Mesothelial cell of epicardium (in vitro differentiated cells): ENCODE data around the gene RAB3B. TPM values are rescaled to one million over a fixed set of nuclear protein-coding genes. Genes with fewer than 3 reads are reported as not detected.

Source experiments
- DNase-seq, 2 experiments: peaks; one replicate each; pipeline ENCODE4 v3.0.0; 2021; ENCODE audit warnings: low spot score in 2 of 2; ENCODE audit not compliant: unreplicated experiment in 2 of 2
- H3K27ac Mint-ChIP-seq: 2 replicates; pipeline ENCODE4 v1.8.0; 2021; ENCODE audit warnings: mixed read lengths
- H3K27me3 Mint-ChIP-seq: 2 replicates; pipeline ENCODE4 v1.8.0; 2021; ENCODE audit warnings: low read depth, mixed read lengths
- H3K36me3 Mint-ChIP-seq: 2 replicates; pipeline ENCODE4 v1.8.0; 2021; ENCODE audit warnings: mixed read lengths
- H3K4me1 Mint-ChIP-seq: 2 replicates; pipeline ENCODE4 v1.8.0; 2021; ENCODE audit warnings: mixed read lengths
- H3K4me3 Mint-ChIP-seq: 2 replicates; pipeline ENCODE4 v1.8.0; 2021; ENCODE audit warnings: mild to moderate bottlenecking, moderate library complexity, mixed read lengths
- H3K9me3 Mint-ChIP-seq: 2 replicates; pipeline ENCODE4 v1.8.0; 2021; ENCODE audit warnings: mixed read lengths
- CTCF ChIP-seq: fragments of 200-600 bp; sonication (generic); IDR thresholded peaks from one replicate; pipeline ENCODE4 v1.5.0; 2021; ENCODE audit warnings: antibody characterized with exemption; ENCODE audit not compliant: unreplicated experiment
- total RNA-seq: library from RNA; stranded (reverse); gene quantifications from 3 replicates; pipeline ENCODE4 v1.2.1, GENCODE V29; 2021

RAB3B gene
- total RNA-seq, 1 donor from 2014 or later = 3.8 TPM

GRCh38 chr1:51962486-51963356 lies 27.8 kb downstream of the RAB3B start:
- no peaks in the 10 kb centered on the region for H3K27me3 Mint-ChIP-seq
- H3K36me3 Mint-ChIP-seq = no peaks in the 10 kb centered on the region
- no peak overlapping the region for H3K27ac Mint-ChIP-seq
- TF ChIP-seq CTCF = no peak
- no peak overlapping the region for H3K4me3 Mint-ChIP-seq
- H3K4me1 Mint-ChIP-seq = no peaks in the 10 kb centered on the region
- H3K9me3 Mint-ChIP-seq = no peaks in the 10 kb centered on the region
- no peak for DNase-seq

- no peaks in the 10 kb centered on the region for H3K9me3 Mint-ChIP-seq
- no peak overlapping the region for H3K4me3 Mint-ChIP-seq
- H3K4me1 Mint-ChIP-seq = no peaks in the 10 kb centered on the region
- no peak for DNase-seq
- no peaks in the 10 kb centered on the region for H3K36me3 Mint-ChIP-seq
- no peak for TF ChIP-seq CTCF
- no peak overlapping the region for H3K27ac Mint-ChIP-seq
- H3K27me3 Mint-ChIP-seq = no peaks in the 10 kb centered on the region
Measured at GRCh38 chr1:51961954-51962353, 28.5 kb downstream of the RAB3B start.

- no peaks in the 10 kb centered on the region for H3K27me3 Mint-ChIP-seq
- no peak for TF ChIP-seq CTCF
- H3K4me3 Mint-ChIP-seq = no peak overlapping the region
- DNase-seq = no peak
- H3K36me3 Mint-ChIP-seq = no peaks in the 10 kb centered on the region
- H3K4me1 Mint-ChIP-seq = no peaks in the 10 kb centered on the region
- H3K27ac Mint-ChIP-seq = no peak overlapping the region
- H3K9me3 Mint-ChIP-seq = no peaks in the 10 kb centered on the region
Measured at GRCh38 chr1:51961231-51961630, 29.3 kb downstream of the RAB3B start.

DNA sequence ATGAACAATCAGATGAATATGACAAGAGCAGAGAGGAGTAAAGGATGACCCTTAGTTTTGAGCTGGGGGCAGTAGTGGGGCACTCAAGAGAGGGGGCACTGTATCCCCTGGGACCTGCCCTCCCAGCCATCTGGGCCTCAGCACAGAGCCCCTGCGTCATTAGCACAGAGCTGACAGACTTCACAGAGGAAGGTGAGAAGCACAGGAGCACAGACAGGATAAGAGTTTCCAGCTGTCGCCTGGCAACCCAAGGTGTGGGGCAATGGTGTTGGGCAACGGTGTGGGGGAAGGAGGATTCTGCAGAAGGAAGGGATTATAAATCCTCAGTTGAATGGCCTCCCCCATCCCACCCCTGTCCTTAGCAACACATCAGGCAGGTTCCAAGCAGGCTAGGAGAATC lies 30.2 kb downstream of the RAB3B start:
- TF ChIP-seq CTCF = no peak
- Mint-ChIP-seq H3K27ac (no peak overlapping the region), H3K36me3 (no peaks in the 10 kb centered on the region), H3K27me3 (no peaks in the 10 kb centered on the region), H3K4me3 (no peak overlapping the region), H3K9me3 (no peaks in the 10 kb centered on the region), H3K4me1 (no peaks in the 10 kb centered on the region)
- no peak for DNase-seq

- H3K27ac Mint-ChIP-seq = no peak overlapping the region
Measured at GRCh38 chr1:51958824-51959223, 31.7 kb downstream of the RAB3B start.

More at GRCh38 chr1:51958824-51959223, 31.7 kb downstream of the RAB3B start:
- Mint-ChIP-seq H3K4me1 (no peaks in the 10 kb centered on the region), H3K36me3 (no peaks in the 10 kb centered on the region), H3K4me3 (no peak overlapping the region), H3K27me3 (no peaks in the 10 kb centered on the region), H3K9me3 (no peaks in the 10 kb centered on the region)
- no peak for DNase-seq
- no peak for TF ChIP-seq CTCF
